H1 (cell line): ENCODE results near the gene CDK5R1. TPM values are rescaled to one million over a fixed set of nuclear protein-coding genes. Genes with fewer than 3 reads are reported as not detected.

ENCODE experiments used
- KDM4A ChIP-seq: IDR thresholded peaks from one replicate; pipeline ENCODE4 v1.7.1; 2012; ENCODE audit warnings: low read depth, mild to moderate bottlenecking, moderate library complexity, low read length, inconsistent platforms; ENCODE audit not compliant: severe bottlenecking
- PHF8 ChIP-seq: fragments of 200-600 bp; sonication (generic); conservative IDR thresholded peaks from 2 replicates; pipeline ENCODE4 v1.7.1; 2012; ENCODE audit warnings: low read depth, mild to moderate bottlenecking, inconsistent platforms, low read length, moderate library complexity
- polyA plus RNA-seq, 7 experiments: library from polyadenylated mRNA; depleted of rRNA in 3 of 7; stranded (reverse) in 5 of 7; unstranded in 2 of 7; fragments of >200 nt in 5 of 7; fragments of 200-250 nt in 2 of 7; gene quantifications; 1 replicate in 5 of 7; 2 replicates in 1 of 7; 4 replicates in 1 of 7; pipeline versions ENCODE4 v1.2.1 to v1.2.3, GENCODE V29; 2011 to 2013; ENCODE audit warnings: missing spikeins in 2 of 7, mixed read lengths in 2 of 7
- total RNA-seq: library from RNA; stranded (reverse); fragmentation: NEBNext Ultra II Directional; extraction: Animal tissue kit (Norgen Biotek cat#: 25700); gene quantifications from 2 replicates; pipeline ENCODE4 v1.2.1, GENCODE V29; 2021

The CDK5R1 gene
- total and polyA plus RNA-seq, 2 of the 8 experiments (the other 6 are each of a cell fraction or from before 2014, with no cell fraction given): 2.7 to 9.9 TPM

GRCh38 chr17:32491371-32492263 is 4.8 kb downstream of the CDK5R1 start (continued):
- no peak for TF ChIP-seq KDM4A
- no peak for TF ChIP-seq PHF8
